RKO (cell line): Measurements from ENCODE around the gene FIGN.

Experiments
- DNase-seq: peaks from one replicate; pipeline ENCODE4 v3.0.0-alpha.2; 2016; ENCODE audit warnings: low spot score

FIGN gene

DNA sequence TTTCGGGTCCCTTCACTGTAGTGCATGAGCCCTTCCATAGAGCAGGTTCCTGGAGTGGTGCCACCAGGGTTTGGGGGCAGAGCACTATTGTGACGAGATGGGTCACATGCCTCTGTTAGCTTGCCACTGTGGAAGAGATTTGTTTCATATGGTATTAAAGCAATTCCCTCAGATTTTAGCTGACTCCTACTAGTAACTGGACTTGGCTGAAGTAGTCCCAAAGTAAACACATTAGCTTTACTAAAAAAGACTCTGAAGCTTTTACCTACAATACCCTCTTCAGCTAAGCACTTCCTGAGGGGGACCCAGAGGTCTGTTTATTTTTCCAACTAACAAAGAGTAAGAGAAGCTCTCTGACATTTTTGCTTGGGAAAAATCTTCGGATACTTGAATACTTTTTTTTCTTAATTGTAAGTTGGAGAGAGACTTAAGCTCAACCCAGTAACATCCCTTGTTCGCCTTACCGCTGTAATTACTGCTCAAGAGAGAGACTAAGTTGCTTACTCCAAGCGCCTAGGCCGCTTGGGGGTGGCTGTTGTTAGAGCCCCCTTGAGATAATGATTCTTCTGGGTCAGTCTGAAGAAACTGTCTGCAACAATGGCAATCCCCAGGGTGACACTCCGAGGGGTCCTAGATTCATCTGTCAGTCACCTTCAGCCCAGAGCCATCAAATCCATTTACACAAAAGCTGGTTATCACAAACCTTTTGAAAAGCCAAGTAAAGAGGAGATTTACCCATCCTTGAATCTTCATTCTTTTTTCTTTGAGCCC is 177.4 kb downstream of the FIGN start:
- no peak for DNase-seq

DNA sequence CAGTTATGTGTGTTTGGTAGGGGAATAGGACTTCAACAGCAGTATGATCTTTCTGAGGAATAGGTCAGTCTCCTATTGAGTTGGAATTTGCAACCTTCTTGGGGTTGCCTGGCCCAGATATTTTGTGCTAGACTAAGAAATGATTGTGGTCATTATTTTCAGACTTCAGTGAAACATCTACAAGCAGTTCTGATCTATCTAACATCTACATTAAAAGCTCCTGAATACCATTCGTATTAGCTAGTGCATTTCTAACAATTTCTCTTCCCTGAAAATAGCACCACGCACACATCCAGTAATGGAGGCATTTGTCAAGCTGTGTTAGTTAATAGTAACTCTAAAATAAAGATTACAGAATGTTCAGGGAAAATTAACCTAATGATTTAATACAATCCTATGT is 179.3 kb downstream of the FIGN start:
- no peak for DNase-seq

DNA sequence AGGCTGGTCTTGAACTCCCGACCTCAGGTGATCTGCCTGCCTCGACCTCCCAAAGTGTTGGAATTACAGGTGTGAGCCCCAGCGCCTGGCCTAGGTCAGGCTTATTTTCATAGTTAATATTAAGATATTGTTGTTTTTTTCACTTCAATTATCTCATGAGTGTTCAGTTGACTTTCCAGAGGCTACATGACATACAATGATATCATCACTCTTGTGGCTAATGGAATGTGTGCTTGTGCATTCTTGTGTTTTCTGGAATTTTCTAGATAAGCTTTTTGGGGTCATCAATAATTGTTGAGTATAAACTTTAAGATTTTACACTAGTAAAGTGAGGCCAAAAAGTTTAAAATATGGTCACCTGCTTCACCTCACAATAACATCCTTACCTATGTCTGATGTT is 180.9 kb downstream of the FIGN start:
- no peak for DNase-seq

DNA sequence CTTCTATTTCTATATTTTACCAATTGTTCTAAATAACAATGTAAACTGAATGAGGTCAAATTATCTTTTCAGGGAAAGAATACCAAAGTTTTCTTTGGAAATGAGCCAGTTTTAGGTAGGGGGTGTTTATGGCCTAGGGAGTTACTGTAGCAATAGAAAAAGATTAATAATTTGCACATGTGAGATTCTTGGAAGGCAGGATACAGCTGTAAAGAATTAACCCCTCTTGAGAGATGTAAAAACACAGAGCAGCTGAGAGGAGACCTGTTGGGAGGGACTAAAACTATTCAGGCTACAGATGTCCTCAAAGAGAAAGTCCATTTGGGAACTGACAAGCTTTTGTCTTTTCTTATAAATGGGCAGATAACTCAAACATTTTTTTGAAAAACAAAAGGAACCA is 182.2 kb downstream of the FIGN start:
- no peak for DNase-seq

DNA sequence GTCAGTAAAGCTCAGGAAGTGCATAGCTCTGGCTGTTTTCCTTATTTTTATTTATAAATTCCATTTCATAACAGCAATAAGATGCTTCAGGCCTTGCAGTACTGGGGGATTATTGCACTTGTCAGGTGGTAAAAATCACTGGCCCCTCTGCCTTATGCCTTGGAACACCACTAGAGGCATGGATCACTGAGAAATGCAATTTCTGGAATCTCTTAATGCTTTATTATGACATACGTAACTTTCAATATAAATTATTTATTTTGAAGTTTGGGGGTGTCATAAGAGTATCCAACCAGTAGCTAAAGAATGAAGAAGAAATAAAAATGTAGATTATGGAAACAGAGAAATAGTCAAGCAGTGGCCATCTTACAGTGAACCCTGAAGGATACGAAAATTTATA is 183.1 kb downstream of the FIGN start:
- DNase-seq, result no peak

DNA sequence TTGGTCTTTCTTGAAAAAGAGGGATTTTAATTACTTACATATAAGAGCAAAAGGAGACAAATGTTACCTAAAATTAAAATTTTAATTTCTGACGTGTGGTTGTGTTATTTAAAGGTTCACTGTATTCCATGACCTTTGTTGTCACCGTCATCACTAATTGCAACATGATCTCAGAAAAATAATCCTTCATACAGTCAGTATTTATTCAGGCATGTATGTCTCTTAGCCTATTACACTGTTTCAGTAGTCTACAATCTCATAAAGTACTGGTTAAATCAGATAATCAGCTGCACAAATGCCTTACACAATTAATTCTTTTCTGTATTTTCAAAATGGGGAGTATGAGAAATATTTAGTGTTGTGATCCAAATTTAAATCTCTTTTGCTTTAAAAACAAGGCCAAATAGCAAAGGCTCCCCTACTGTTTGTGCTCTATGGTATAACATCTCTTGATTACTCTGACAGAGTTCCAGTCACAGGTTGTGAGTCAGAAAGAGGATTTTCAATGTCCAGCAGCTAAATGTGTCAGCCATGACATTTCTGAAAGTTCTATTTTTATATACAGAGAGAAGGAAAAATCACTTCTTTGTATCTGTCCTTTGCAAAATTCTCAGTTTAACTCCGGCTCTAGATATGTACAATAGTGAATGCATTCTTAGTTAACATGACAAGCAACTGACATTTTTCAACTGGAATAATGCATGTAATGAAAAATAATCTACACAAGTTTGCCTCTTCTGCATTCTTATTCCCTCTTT is 184.0 kb downstream of the FIGN start:
- peak; percentile 21 for DNase-seq

DNA sequence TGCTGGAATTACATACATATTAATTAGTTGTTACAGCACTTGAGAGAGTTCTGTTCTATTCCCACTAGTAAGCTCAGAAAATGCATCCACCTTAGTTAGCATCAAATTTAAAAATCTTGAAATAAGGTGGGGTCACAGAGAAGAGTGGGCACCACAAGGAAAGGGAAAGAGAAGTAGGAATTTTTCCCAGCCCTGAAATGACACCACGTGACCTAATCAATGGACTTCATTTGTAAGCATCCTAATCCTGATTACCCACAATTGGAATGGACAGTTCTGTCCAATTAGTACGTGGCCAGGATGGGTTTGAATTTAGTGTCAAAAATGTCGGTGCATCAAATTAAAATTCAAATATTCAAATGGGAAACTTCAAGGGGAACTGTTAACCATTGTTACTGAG is 186.8 kb downstream of the FIGN start:
- no peak for DNase-seq
